Panc1 (cell line): Measurements from ENCODE around the gene GMCL2. TPM values are rescaled to one million over a fixed set of nuclear protein-coding genes. Genes with fewer than 3 reads are reported as not detected.

Experiments used
- ATAC-seq: fragments of 200-7000 bp; cut with Tn5 transposase; 2 replicates; pipeline ENCODE4 v1.9.1; 2020; ENCODE audit warnings: mild to moderate bottlenecking, moderate library complexity
- BruUV-seq: library from RNA; stranded (reverse); fragments of 400-500 nt; replicated peaks from 2 replicates; lab custom pipeline; 2021; lab: Mats Ljungman, UMichigan
- CTCF ChIA-PET: fragments of 300-600 bp; sonication (Branson Sonifier 250); formaldehyde crosslinking; loops from one replicate; lab custom pipeline; 2022; ENCODE audit warnings: antibody characterized with exemption; lab: Charles Lee
- POLR2A ChIA-PET: fragments of 300-600 bp; sonication (Branson Sonifier 250); formaldehyde crosslinking; loops from one replicate; lab custom pipeline; 2022; ENCODE audit warnings: antibody characterized with exemption; lab: Charles Lee
- DNase-seq: peaks from one replicate; pipeline ENCODE4 v3.0.0-alpha.2; 2010; ENCODE audit warnings: low read depth, low spot score
- H3K27ac ChIP-seq: 2 replicates; pipeline ENCODE4 v1.5.1; 2011; ENCODE audit warnings: mild to moderate bottlenecking, low read length, inconsistent platforms
- H3K27me3 ChIP-seq: fragments of 200-500 bp; sonication (Bioruptor generic); 2 replicates; pipeline ENCODE4 v1.6.0; 2014; ENCODE audit warnings: low read length, inconsistent platforms; ENCODE audit not compliant: control insufficient read depth, insufficient read depth
- H3K36me3 ChIP-seq: fragments of 200-500 bp; sonication (Bioruptor generic); 2 replicates; pipeline ENCODE4 v1.5.1; 2014; ENCODE audit warnings: inconsistent platforms, mild to moderate bottlenecking, low read length, moderate library complexity; ENCODE audit not compliant: control insufficient read depth, insufficient read depth
- H3K4me1 ChIP-seq: 2 replicates; pipeline ENCODE4 v1.5.1; 2011; ENCODE audit warnings: inconsistent platforms, mild to moderate bottlenecking, low read length, moderate library complexity; ENCODE audit not compliant: control insufficient read depth, insufficient read depth
- H3K4me3 ChIP-seq, 2 experiments: 2 replicates each; pipeline ENCODE4 v1.5.1; 2011 to 2012; ENCODE audit warnings: low read depth in 2 of 2, low read length in 2 of 2, mild to moderate bottlenecking in 2 of 2, inconsistent platforms in 1 of 2, moderate library complexity in 1 of 2
- H3K9me3 ChIP-seq: fragments of 200-500 bp; sonication (Bioruptor generic); 2 replicates; pipeline ENCODE4 v1.5.1; 2014; ENCODE audit warnings: low read depth, mild to moderate bottlenecking, inconsistent platforms, low read length, moderate library complexity; ENCODE audit not compliant: control insufficient read depth, insufficient read depth
- POLR2AphosphoS5 ChIP-seq: IDR thresholded peaks from 2 replicates; pipeline ENCODE4 v1.6.1; 2012; ENCODE audit warnings: mild to moderate bottlenecking, low read depth, low read length, moderate library complexity
- REST ChIP-seq, 2 experiments: IDR thresholded peaks; 2 replicates each; pipeline ENCODE4 v1.6.1; 2011 to 2012; ENCODE audit warnings: low read depth in 2 of 2, control low read depth in 1 of 2, low read length in 1 of 2, mild to moderate bottlenecking in 1 of 2, moderate library complexity in 1 of 2; ENCODE audit not compliant: insufficient read depth in 1 of 2
- SIN3A ChIP-seq: IDR thresholded peaks from 2 replicates; pipeline ENCODE4 v1.6.1; 2012; ENCODE audit warnings: low read depth, mild to moderate bottlenecking, low read length, moderate library complexity, borderline replicate concordance; ENCODE audit not compliant: insufficient read depth
- TCF7L2 ChIP-seq: IDR thresholded peaks from 2 replicates; pipeline ENCODE4 v1.6.1; 2011; ENCODE audit warnings: mild to moderate bottlenecking, low read depth, low read length, inconsistent platforms
- in situ Hi-C: cut with HindIII; loops from 2 replicates; pipeline ENCODE4 v1.10.0; 2016; ENCODE audit warnings: low sequenced_read_pairs, low pct_unique_long_range_greater_than_20kb
- intact Hi-C: fragments of 100-400 bp; cut with micrococcal nuclease; formaldehyde crosslinking; loops from one replicate; pipeline ENCODE4 v1.10.0; 2022; ENCODE audit not compliant: unreplicated experiment
- total RNA-seq: library from RNA; stranded (reverse); gene quantifications from one replicate; pipeline ENCODE4 v1.2.1, GENCODE V29; 2021; ENCODE audit not compliant: unreplicated experiment
- TF ChIP-seq, protein P1 (sequence below): fragments of 450-650 bp; IDR thresholded peaks from 2 replicates; pipeline ENCODE4 v1.5.1; 2017; ENCODE audit warnings: mild to moderate bottlenecking

The GMCL2 gene
- total RNA-seq, 1 experiment from 2014 or later, result not detected

DNA sequence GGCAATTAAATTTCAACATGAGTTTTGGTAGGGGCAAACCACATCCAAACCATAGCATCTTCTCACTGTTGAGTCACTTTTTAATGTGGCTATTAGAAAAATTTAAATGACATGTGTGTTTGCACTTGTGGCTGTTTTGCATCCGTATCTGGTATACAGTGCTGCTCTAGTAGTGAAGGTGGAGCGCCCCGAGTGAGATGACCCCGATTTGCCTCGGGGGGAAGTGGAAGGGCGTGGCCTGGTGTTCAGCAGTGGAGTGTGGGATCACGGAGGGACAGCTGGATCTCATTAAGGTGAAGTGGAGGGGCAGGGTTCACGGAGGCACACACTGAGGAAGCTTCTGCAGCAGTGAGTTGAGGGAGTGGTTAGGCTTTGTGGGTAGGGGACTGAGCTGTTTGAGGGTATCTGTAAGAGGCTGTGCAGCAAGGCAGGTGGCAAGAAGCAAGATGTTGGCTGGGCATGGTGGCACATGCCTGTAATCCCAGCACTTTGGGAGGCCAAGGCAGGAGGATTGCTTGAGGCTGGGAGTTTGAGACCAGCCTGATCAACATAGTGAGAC, 6.2 kb upstream of the GMCL2 start:
- DNase-seq (no peak), ATAC-seq (no peak)
- CTCF ChIA-PET, result interaction anchor here (0.5 to 0.7 kb wide), 2 partner anchors 12 to 127 kb away, joined by 7 to 13 read pairs; no protein-coding TSS in a partner anchor
- in situ Hi-C loops, result no loop called here
- no TSS peak for BruUV-seq
- Histone ChIP-seq H3K27ac (no peak overlapping the region), H3K4me3 (no peak overlapping the region), H3K27me3 (no peaks in the 10 kb centered on the region), H3K4me1 (no peaks in the 10 kb centered on the region), H3K36me3 (no peaks in the 10 kb centered on the region), H3K9me3 (no peaks in the 10 kb centered on the region)
- POLR2A ChIA-PET, result interaction anchor here (0.6 kb wide), 1 partner anchor 8 kb away, joined by 15 read pairs; no protein-coding TSS in a partner anchor
- intact Hi-C loops, result no loop called here
- TF ChIP-seq REST (IDR thresholded peaks at IDR 0.05; ENCODE audit: insufficient read depth in 1 of 2, low read depth in 2 of 2, low read length in 1 of 2), result no peak
- TF ChIP-seq POLR2AphosphoS5, result no peak
- TF ChIP-seq, protein P1, sequence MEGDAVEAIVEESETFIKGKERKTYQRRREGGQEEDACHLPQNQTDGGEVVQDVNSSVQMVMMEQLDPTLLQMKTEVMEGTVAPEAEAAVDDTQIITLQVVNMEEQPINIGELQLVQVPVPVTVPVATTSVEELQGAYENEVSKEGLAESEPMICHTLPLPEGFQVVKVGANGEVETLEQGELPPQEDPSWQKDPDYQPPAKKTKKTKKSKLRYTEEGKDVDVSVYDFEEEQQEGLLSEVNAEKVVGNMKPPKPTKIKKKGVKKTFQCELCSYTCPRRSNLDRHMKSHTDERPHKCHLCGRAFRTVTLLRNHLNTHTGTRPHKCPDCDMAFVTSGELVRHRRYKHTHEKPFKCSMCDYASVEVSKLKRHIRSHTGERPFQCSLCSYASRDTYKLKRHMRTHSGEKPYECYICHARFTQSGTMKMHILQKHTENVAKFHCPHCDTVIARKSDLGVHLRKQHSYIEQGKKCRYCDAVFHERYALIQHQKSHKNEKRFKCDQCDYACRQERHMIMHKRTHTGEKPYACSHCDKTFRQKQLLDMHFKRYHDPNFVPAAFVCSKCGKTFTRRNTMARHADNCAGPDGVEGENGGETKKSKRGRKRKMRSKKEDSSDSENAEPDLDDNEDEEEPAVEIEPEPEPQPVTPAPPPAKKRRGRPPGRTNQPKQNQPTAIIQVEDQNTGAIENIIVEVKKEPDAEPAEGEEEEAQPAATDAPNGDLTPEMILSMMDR, result no peak
- no peak for TF ChIP-seq TCF7L2
- no peak for TF ChIP-seq SIN3A

- no peaks in the 10 kb centered on the region for H3K4me1 ChIP-seq
- no peak for DNase-seq
- H3K9me3 ChIP-seq, result no peaks in the 10 kb centered on the region
- ChIA-PET POLR2A (interaction anchor here (0.6 kb wide), 1 partner anchor 8 kb away, joined by 15 read pairs; no protein-coding TSS in a partner anchor), CTCF (interaction anchor here (0.5 to 0.7 kb wide), 2 partner anchors 12 to 126 kb away, joined by 7 to 13 read pairs; no protein-coding TSS in a partner anchor)
- BruUV-seq, result no TSS peak
- H3K36me3 ChIP-seq, result no peaks in the 10 kb centered on the region
- in situ Hi-C loops, result no loop called here
- intact Hi-C loops, result no loop called here
- TF ChIP-seq TCF7L2 (no peak), REST (IDR thresholded peaks at IDR 0.05; ENCODE audit: insufficient read depth in 1 of 2, low read depth in 2 of 2, low read length in 1 of 2) (no peak), SIN3A (no peak), POLR2AphosphoS5 (no peak)
- TF ChIP-seq, protein P1, result no peak
- ATAC-seq, result no peak
- H3K27ac ChIP-seq, result no peak overlapping the region
- H3K27me3 ChIP-seq, result no peaks in the 10 kb centered on the region
- no peak overlapping the region for H3K4me3 ChIP-seq
Observed at GRCh38 chr5:178192787-178193186, 5.6 kb upstream of the GMCL2 start.
